Measurements from ENCODE around the gene MMP23B. TPM values are rescaled to one million over a fixed set of nuclear protein-coding genes. Genes with fewer than 3 reads are reported as not detected.

The MMP23B gene
- polyA plus RNA-seq, 2 of the 4 experiments (the other 2 are of a cell fraction) = 1.0 TPM; not detected in 1

- Histone ChIP-seq H3K4me3 (peak within 1 kb of the TSS; percentile 79), H3K9me3 (no peaks in the 10 kb centered on the region), H3K4me2 (peak within 1 kb of the TSS; percentile 93), H3K4me1 (peaks cover 17% of the 10 kb centered on the region), H3K27ac (peak within 1 kb of the TSS; percentile 98 to 99)
- no CpG with 5 or more reads among the region's 107 CpGs for WGBS (ENCODE audit: missing lambda C conversion rate)
- no peak for FAIRE-seq
- ChIA-PET CTCF (interaction anchor here (2.7 kb wide), 1 partner anchor 18 kb away, joined by 9 read pairs; no protein-coding TSS in a partner anchor), POLR2A (interaction anchor here (0.6 to 1.0 kb wide), 3 partner anchors 13 to 294 kb away, joined by 3 to 9 read pairs (median 4); no protein-coding TSS in a partner anchor)
- peak; percentile 94 for DNase-seq (ENCODE audit: low read depth in 1 of 2, low spot score in 1 of 2)
- peak; percentile 86 to 91 for ATAC-seq
- TF ChIP-seq FOSB (CRISPR knock-in tag; IDR thresholded peaks at IDR 0.05) = no peak
- TF ChIP-seq, protein P1, sequence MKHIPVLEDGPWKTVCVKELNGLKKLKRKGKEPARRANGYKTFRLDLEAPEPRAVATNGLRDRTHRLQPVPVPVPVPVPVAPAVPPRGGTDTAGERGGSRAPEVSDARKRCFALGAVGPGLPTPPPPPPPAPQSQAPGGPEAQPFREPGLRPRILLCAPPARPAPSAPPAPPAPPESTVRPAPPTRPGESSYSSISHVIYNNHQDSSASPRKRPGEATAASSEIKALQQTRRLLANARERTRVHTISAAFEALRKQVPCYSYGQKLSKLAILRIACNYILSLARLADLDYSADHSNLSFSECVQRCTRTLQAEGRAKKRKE (CRISPR knock-in tag; IDR thresholded peaks at IDR 0.05; ENCODE audit: low read depth) = no peak
- no peak for TF ChIP-seq EHF (CRISPR knock-in tag; IDR thresholded peaks at IDR 0.05)
- no peak for TF ChIP-seq EHMT2 (IDR thresholded peaks at IDR 0.05; ENCODE audit: low read depth)
- peak in 1 of 2 experiments; percentile 87; a peak in 3 of 5 replicates for TF ChIP-seq JUN (IDR thresholded peaks at IDR 0.05)
- no peak for TF ChIP-seq HOXA7 (CRISPR knock-in tag; IDR thresholded peaks at IDR 0.05)
- TF ChIP-seq, protein P2, sequence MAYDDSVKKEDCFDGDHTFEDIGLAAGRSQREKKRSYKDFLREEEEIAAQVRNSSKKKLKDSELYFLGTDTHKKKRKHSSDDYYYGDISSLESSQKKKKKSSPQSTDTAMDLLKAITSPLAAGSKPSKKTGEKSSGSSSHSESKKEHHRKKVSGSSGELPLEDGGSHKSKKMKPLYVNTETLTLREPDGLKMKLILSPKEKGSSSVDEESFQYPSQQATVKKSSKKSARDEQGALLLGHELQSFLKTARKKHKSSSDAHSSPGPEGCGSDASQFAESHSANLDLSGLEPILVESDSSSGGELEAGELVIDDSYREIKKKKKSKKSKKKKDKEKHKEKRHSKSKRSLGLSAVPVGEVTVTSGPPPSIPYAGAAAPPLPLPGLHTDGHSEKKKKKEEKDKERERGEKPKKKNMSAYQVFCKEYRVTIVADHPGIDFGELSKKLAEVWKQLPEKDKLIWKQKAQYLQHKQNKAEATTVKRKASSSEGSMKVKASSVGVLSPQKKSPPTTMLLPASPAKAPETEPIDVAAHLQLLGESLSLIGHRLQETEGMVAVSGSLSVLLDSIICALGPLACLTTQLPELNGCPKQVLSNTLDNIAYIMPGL (CRISPR knock-in tag; IDR thresholded peaks at IDR 0.05; ENCODE audit: borderline replicate concordance) = no peak
- no peak for TF ChIP-seq ZFP36 (IDR thresholded peaks at IDR 0.05; ENCODE audit: borderline replicate concordance, partially characterized antibody)
- TF ChIP-seq HOXB5 (CRISPR knock-in tag; IDR thresholded peaks at IDR 0.05) = no peak
- TF ChIP-seq ZSCAN20 (CRISPR knock-in tag; IDR thresholded peaks at IDR 0.05) = no peak
- no peak for TF ChIP-seq HEYL (CRISPR knock-in tag; IDR thresholded peaks at IDR 0.05)
- peak; percentile 82; the same call in 1 of the 2 replicates for TF ChIP-seq PHF8 (IDR thresholded peaks at IDR 0.05; ENCODE audit: borderline replicate concordance, low read depth)
- TF ChIP-seq, protein P3, sequence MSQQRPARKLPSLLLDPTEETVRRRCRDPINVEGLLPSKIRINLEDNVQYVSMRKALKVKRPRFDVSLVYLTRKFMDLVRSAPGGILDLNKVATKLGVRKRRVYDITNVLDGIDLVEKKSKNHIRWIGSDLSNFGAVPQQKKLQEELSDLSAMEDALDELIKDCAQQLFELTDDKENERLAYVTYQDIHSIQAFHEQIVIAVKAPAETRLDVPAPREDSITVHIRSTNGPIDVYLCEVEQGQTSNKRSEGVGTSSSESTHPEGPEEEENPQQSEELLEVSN (IDR thresholded peaks at IDR 0.05; ENCODE audit: borderline replicate concordance, low read depth) = no peak
- no peak for TF ChIP-seq NR3C1 (IDR thresholded peaks at IDR 0.05)
- TF ChIP-seq, protein P4, sequence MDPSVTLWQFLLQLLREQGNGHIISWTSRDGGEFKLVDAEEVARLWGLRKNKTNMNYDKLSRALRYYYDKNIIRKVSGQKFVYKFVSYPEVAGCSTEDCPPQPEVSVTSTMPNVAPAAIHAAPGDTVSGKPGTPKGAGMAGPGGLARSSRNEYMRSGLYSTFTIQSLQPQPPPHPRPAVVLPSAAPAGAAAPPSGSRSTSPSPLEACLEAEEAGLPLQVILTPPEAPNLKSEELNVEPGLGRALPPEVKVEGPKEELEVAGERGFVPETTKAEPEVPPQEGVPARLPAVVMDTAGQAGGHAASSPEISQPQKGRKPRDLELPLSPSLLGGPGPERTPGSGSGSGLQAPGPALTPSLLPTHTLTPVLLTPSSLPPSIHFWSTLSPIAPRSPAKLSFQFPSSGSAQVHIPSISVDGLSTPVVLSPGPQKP (IDR thresholded peaks at IDR 0.05; ENCODE audit: low read depth, low read length) = no peak
- TF ChIP-seq TFCP2L1 (CRISPR knock-in tag; IDR thresholded peaks at IDR 0.05) = no peak
- TF ChIP-seq REST (IDR thresholded peaks at IDR 0.05) = no peak
- no peak for TF ChIP-seq KDM5A (IDR thresholded peaks at IDR 0.05)
- no peak for TF ChIP-seq NPAS2 (CRISPR knock-in tag; IDR thresholded peaks at IDR 0.05; ENCODE audit: borderline replicate concordance)
- TF ChIP-seq TP53 (CRISPR knock-in tag; IDR thresholded peaks at IDR 0.05) = no peak; the same call in 1 of the 2 replicates
- TF ChIP-seq RARB (CRISPR knock-in tag; IDR thresholded peaks at IDR 0.05) = no peak
- peak; percentile 59 for TF ChIP-seq POLR2A (IDR thresholded peaks at IDR 0.05; ENCODE audit: low read length)
- TF ChIP-seq MAX (IDR thresholded peaks at IDR 0.05) = peak; percentile 25; the same call in 1 of the 2 replicates
- no peak for TF ChIP-seq KDM1A (IDR thresholded peaks at IDR 0.05; ENCODE audit: low read depth)
- TF ChIP-seq FOXS1 (CRISPR knock-in tag; IDR thresholded peaks at IDR 0.05) = no peak
- no peak for TF ChIP-seq MYC (IDR thresholded peaks at IDR 0.05; ENCODE audit: borderline replicate concordance, low read length)
- TF ChIP-seq HDAC2 (IDR thresholded peaks at IDR 0.05) = no peak
- TF ChIP-seq MAFK (IDR thresholded peaks at IDR 0.05; ENCODE audit: partially characterized antibody) = no peak
- peak; percentile 90 for TF ChIP-seq RFX5 (IDR thresholded peaks at IDR 0.05)
- 0 out of 2 replicates have a peak, but pooled peaks have one; percentile 29 for TF ChIP-seq MAZ (IDR thresholded peaks at IDR 0.05; ENCODE audit: borderline replicate concordance, low read depth, low read length)
- TF ChIP-seq, protein P5, sequence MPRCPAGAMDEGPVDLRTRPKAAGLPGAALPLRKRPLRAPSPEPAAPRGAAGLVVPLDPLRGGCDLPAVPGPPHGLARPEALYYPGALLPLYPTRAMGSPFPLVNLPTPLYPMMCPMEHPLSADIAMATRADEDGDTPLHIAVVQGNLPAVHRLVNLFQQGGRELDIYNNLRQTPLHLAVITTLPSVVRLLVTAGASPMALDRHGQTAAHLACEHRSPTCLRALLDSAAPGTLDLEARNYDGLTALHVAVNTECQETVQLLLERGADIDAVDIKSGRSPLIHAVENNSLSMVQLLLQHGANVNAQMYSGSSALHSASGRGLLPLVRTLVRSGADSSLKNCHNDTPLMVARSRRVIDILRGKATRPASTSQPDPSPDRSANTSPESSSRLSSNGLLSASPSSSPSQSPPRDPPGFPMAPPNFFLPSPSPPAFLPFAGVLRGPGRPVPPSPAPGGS (IDR thresholded peaks at IDR 0.05) = peak; percentile 72; the same call in 2 of the 3 replicates
Observed at GRCh38 chr1:1615256-1616044, 16.5 kb upstream of the MMP23B start, which contains the start of gene MIB2. Gene MIB2 (plus strand): TSS chr1:1615500. CDS start chr1:1623453, 7,953 bp downstream.
